Psoas muscle (tissue), 8 donors: ENCODE results near the gene RPL18A. TPM values are rescaled to one million over a fixed set of nuclear protein-coding genes. Genes with fewer than 3 reads are reported as not detected.

ENCODE experiments used
- ATAC-seq, 4 donors: fragments of 200-7000 bp; cut with Tn5 transposase; one replicate each; pipeline ENCODE4 v1.9.1; 2020; ENCODE audit warnings: moderate library complexity in 3 of 4, mild to moderate bottlenecking in 2 of 4
- DNase-seq, 2 donors: peaks; one replicate each; pipeline ENCODE4 v3.0.0-alpha.2; 2020
- H3K27ac ChIP-seq: fragments of 200-600 bp; one replicate; pipeline ENCODE4 v1.8.0; 2022
- H3K27me3 ChIP-seq, 3 donors: fragments of 200-600 bp in 1 of 3; one replicate each; pipeline versions ENCODE4 v1.6.1 to v1.8.0; 2013 to 2022; ENCODE audit warnings: low read length in 2 of 3, mild to moderate bottlenecking in 2 of 3, moderate library complexity in 1 of 3; ENCODE audit not compliant: insufficient read depth in 3 of 3
- H3K36me3 ChIP-seq, 2 donors: fragments of 200-600 bp in 1 of 2; one replicate each; pipeline versions ENCODE4 v1.6.1 to v1.8.0; 2013 to 2022; ENCODE audit warnings: low read depth in 1 of 2, mild to moderate bottlenecking in 1 of 2, moderate library complexity in 1 of 2; ENCODE audit not compliant: insufficient read depth in 1 of 2
- H3K4me1 ChIP-seq: fragments of 200-600 bp; one replicate; pipeline ENCODE4 v1.8.0; 2022
- H3K4me3 ChIP-seq: fragments of 200-600 bp; one replicate; pipeline ENCODE4 v1.8.0; 2022; ENCODE audit warnings: mild to moderate bottlenecking
- H3K9me3 ChIP-seq: fragments of 200-600 bp; one replicate; pipeline ENCODE4 v1.8.0; 2022
- WGBS, 3 donors: extraction: QIAGEN DNeasy Blood & Tissue Kit; methylation state at CpG; one replicate each; pipeline versions ENCODE4 v1.1.6 to v1.1.7; 2013; 5-methylcytosine and 5-hydroxymethylcytosine counted together
- intact Hi-C, 2 donors: fragments of 100-400 bp; cut with DNase I; formaldehyde crosslinking; loops; one replicate each; pipeline versions ENCODE4 v1.11.0 to v1.14.2; 2022
- polyA plus RNA-seq, 3 donors: library from polyadenylated mRNA; stranded (reverse); fragments of 200-250 nt; gene quantifications; one replicate each; pipeline ENCODE4 v1.2.3, GENCODE V29; 2013
- total RNA-seq, 4 donors: library from RNA; stranded (reverse); fragmentation: NEBNext Ultra II Directional in 2 of 4; extraction: Animal tissue kit (Norgen Biotek cat#: 25700) in 2 of 4; gene quantifications; one replicate each; pipeline versions ENCODE4 v1.2.1 to v1.2.4, GENCODE V29; 2021 to 2023
- TF ChIP-seq, protein P1 (sequence below): fragments of 200-600 bp; IDR thresholded peaks from one replicate; pipeline ENCODE4 v1.8.0; 2022; ENCODE audit warnings: antibody characterized with exemption
- donor health status: healthy with polysubstance abuse.
- donor health status: DM: no; HTN: no; CAD: no; lungs with moderate emphysema.
- donor health status: Bipolar disorder and iron deficiency.
- donor health status: healthy.
- donor health status: DM: yes; HTN: yes; CAD: no.
- donor health status: DM: no; HTN: no; CAD: no.
- donor health status: DM: no; HTN: no; CAD: no.
- donor health status: DM: yes; HTN: yes; CAD: no.

The RPL18A gene
- total and polyA plus RNA-seq, 7 donors: 1,164 to 3,046 (median 1,735) TPM

DNA sequence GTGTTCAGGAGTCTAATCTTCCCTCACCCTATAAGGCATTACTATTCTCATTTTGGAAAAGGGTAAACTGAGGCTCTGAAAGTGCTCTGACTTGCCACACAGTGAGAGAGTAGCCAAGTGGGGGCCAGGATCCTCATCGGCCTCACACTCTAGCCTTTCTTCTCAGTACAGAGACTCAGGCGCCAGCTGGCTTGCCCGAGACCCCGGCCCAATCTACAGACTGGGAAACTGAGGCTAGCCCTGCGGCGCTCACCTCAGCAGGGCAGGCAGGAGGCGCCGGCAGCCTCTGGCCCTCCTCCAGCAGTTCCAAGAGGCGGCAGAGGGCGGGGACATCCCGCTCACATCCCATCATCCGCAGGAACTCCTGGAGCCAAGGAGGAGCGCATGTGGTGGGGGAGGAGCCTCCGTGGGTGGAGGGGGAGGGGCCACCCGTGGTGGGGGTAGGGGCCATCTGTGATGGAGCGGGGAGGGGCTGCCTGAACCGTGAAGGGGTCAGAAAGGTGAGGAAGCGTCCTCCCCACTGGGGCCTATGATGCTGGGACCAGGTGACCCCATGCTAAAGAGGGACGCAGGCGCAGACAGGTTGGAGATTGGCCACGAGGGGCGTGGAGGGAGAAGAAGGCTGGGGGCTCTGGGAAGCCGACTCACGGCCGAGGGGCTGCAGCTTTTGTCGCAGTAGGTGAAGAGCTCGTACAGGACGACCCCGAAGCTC is 29.7 kb upstream of the RPL18A start:
- no peaks in the 10 kb centered on the region for H3K36me3 ChIP-seq
- TF ChIP-seq, protein P1, sequence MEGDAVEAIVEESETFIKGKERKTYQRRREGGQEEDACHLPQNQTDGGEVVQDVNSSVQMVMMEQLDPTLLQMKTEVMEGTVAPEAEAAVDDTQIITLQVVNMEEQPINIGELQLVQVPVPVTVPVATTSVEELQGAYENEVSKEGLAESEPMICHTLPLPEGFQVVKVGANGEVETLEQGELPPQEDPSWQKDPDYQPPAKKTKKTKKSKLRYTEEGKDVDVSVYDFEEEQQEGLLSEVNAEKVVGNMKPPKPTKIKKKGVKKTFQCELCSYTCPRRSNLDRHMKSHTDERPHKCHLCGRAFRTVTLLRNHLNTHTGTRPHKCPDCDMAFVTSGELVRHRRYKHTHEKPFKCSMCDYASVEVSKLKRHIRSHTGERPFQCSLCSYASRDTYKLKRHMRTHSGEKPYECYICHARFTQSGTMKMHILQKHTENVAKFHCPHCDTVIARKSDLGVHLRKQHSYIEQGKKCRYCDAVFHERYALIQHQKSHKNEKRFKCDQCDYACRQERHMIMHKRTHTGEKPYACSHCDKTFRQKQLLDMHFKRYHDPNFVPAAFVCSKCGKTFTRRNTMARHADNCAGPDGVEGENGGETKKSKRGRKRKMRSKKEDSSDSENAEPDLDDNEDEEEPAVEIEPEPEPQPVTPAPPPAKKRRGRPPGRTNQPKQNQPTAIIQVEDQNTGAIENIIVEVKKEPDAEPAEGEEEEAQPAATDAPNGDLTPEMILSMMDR: no peak
- no peaks in the 10 kb centered on the region for H3K4me1 ChIP-seq
- ATAC-seq (peak in 1 of 4 donors; percentile 37), DNase-seq (no peak)
- WGBS, 3 donors: 5 to 11% (median 9%) methylated on average over 28 to 29 of the region's 29 CpGs
- no peak overlapping the region for H3K27ac ChIP-seq
- H3K27me3 ChIP-seq: peaks cover 0 to 67% (median 9%) of the 10 kb centered on the region in 3 donors
- no peaks in the 10 kb centered on the region for H3K9me3 ChIP-seq
- H3K4me3 ChIP-seq: no peak overlapping the region
- intact Hi-C loops: no loop called here

DNA sequence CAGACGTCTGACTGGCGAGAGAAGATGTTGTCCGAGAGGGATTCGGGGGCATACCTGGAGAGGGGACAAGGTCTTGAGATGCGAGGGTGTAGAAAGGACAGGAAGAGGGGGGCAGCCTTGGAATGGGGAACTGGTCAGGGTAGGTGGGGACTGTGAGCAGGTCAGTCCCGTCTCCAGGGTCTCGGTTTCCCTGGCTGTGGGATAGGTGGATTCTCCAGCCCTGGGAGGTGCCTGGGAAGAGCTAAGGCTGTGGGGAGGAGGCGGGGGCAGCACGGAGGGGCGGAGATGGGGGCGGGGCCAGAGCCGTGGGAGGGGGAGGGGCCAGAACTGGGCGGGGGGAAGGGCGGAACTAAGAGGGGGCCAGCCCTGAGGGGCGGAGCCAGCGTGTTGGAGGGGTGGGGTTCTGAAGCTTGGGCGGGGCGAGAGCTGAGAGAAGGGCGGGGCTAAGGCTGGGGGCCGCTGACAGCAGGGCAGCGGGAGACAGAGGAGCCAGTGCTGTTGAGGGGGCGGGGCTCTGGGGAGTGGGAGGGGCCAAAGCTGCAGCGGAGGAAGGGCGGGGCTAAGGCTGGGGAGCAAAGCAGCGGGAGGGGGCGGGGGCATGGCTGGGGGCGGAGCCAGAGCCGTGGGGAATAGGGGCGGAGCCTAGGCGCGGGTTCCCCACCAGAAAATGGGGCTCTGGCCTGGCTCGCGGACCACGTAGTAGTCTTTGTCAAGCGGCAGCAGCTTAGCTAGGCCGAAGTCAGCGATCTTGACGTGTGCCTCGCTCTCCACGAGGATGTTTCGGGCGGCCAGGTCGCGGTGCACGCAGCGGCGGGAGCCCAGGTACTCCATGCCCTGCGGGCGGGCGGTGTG is 28.9 kb upstream of the RPL18A start:
- peak; percentile 23 to 78 (median 72) for ATAC-seq
- H3K36me3 ChIP-seq: no peaks in the 10 kb centered on the region
- peak overlapping the region; percentile 15 for H3K4me3 ChIP-seq
- 4 to 8% (median 7%) methylated on average over 28 to 50 of the region's 50 CpGs for WGBS, 3 donors
- peak; percentile 42 to 71 for DNase-seq
- H3K4me1 ChIP-seq: no peaks in the 10 kb centered on the region
- TF ChIP-seq, protein P1: no peak
- intact Hi-C loops: no loop called here
- H3K27ac ChIP-seq: no peak overlapping the region
- peaks cover 0 to 73% (median 9%) of the 10 kb centered on the region in 3 donors for H3K27me3 ChIP-seq
- no peaks in the 10 kb centered on the region for H3K9me3 ChIP-seq

DNA sequence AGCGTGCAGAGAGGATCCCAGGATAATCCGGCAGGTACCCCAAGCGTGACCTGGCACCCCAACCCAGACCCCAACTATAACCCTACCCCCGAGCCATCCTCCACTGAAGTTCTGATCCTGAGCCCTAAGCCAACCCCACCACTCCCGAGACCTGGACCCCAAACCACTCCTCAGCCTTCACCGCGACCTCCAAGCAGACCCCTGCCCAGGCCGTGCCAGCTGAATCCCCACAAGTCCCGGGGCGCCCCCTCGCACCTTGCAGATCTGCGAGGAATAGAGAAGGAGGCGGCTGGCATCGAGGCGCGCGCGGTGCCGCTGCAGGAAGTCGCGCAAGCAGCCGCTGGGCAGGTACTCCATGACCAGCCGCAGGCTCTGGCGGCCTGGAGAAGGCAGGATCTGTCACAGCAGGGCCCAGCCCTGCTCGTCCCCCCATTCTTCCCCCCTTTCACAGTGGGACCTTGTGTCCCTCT is 28.3 kb upstream of the RPL18A start:
- no peak overlapping the region for H3K27ac ChIP-seq
- H3K4me3 ChIP-seq: peak overlapping the region; percentile 15
- ATAC-seq (no peak), DNase-seq (no peak)
- TF ChIP-seq, protein P1: no peak
- no peaks in the 10 kb centered on the region for H3K36me3 ChIP-seq
- no peaks in the 10 kb centered on the region for H3K4me1 ChIP-seq
- 26 to 32% (median 27%) methylated on average over 21 to 25 of the region's 25 CpGs for WGBS, 3 donors
- intact Hi-C loops: no loop called here
- H3K27me3 ChIP-seq: peaks cover 0 to 71% (median 9%) of the 10 kb centered on the region in 3 donors
- no peaks in the 10 kb centered on the region for H3K9me3 ChIP-seq

- Histone ChIP-seq H3K27me3 (peaks cover 0 to 60% (median 9%) of the 10 kb centered on the region in 3 donors), H3K4me3 (no peak overlapping the region)
Observed at GRCh38 chr19:17832443-17833208, 27.1 kb upstream of the RPL18A start.

More at GRCh38 chr19:17832443-17833208, 27.1 kb upstream of the RPL18A start:
- intact Hi-C loops: no loop called here
- H3K4me1 ChIP-seq: no peaks in the 10 kb centered on the region
- ATAC-seq (no peak), DNase-seq (no peak)
- WGBS, 3 donors: 70 to 84% (median 77%) methylated on average over 17 of the region's 17 CpGs
- no peaks in the 10 kb centered on the region for H3K36me3 ChIP-seq
- TF ChIP-seq, protein P1: no peak
- H3K9me3 ChIP-seq: no peaks in the 10 kb centered on the region
- H3K27ac ChIP-seq: no peak overlapping the region
